PFSK-1 (cell line): ENCODE data around the gene TNFRSF14.

Source experiments
- POLR2AphosphoS5 ChIP-seq: IDR thresholded peaks from 2 replicates; pipeline ENCODE4 v1.6.1; 2012; ENCODE audit warnings: low read depth, mild to moderate bottlenecking, control low read depth, low read length, moderate library complexity
- SIN3A ChIP-seq: IDR thresholded peaks from 2 replicates; pipeline ENCODE4 v1.6.1; 2012; ENCODE audit warnings: mild to moderate bottlenecking, low read length, moderate library complexity, borderline replicate concordance; ENCODE audit not compliant: insufficient read depth
- TAF1 ChIP-seq: IDR thresholded peaks from 2 replicates; pipeline ENCODE4 v1.6.1; 2012; ENCODE audit warnings: low read length, control low read depth, borderline replicate concordance; ENCODE audit not compliant: insufficient read depth

DNA sequence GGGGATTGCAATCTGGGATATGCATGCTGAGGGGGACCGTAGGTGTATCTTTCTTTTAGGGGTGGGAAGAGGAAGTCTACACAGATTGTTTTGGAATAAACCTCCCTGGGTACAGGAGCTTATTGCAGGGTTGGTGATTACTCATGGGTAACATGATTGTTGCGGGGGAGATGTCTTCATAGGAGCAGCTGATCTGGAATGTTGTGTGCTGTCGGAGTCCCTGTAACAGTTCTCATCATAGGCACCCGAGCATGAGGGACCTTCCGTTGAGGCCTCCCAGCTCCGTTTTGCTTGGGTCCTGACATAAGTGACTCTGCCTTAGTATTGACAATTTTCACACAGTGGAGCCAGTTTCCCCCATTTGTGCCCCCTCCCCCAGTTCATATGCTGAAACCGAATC lies 26.2 kb downstream of the TNFRSF14 start:
- TF ChIP-seq POLR2AphosphoS5 (no peak), SIN3A (no peak), TAF1 (no peak)
